ENCODE results near the gene DNAJC10. TPM values are rescaled to one million over a fixed set of nuclear protein-coding genes. Genes with fewer than 3 reads are reported as not detected.
A peak's percentile ranks its signal among the peaks of the same experiment; 100 is the strongest.

Gene DNAJC10
- polyA plus RNA-seq, 3 donors = 25.2 to 102 (median 79.4) TPM

DNA sequence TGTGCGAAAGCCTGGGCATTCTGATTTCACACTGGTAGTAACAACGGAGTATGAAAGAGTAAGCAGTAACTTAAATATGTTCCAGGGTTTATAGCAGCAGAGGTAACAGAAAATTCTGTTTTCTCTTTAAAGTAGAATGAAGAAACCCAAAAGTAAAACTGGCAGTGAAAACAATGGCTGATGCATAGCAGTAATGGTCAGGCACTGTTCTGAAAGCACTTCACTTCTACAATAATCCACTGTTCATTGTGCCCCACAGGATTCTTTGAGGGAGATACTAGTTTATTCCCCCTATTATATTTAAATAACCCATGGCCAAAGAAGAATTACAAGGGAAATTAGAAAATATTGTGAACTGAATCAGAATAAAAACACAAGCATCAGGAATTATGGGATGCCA, 9.3 kb upstream of the DNAJC10 start:
- Histone ChIP-seq H3K4me2 (replicated peaks; ENCODE audit: extremely low read depth, low read length, poor library complexity, severe bottlenecking) (no peak overlapping the region), H4K20me1 (ENCODE audit: insufficient read depth, low read length) (no peaks in the 10 kb centered on the region), H3K4me1 (ENCODE audit: control insufficient read depth in 1 of 2, insufficient read depth in 2 of 2, low read length in 2 of 2) (peaks cover 3 to 5% of the 10 kb centered on the region in 2 donors), H2AFZ (ENCODE audit: insufficient read depth, low read depth, low read length, poor library complexity, severe bottlenecking) (peak overlapping the region; percentile 4), H3K27me3 (ENCODE audit: control insufficient read depth in 2 of 2, insufficient read depth in 2 of 2, low read length in 2 of 2) (no peaks in the 10 kb centered on the region), H3K36me3 (replicated peaks in 1 of 2; ENCODE audit: control insufficient read depth in 1 of 2, insufficient read depth in 2 of 2, low read length in 2 of 2) (no peaks in the 10 kb centered on the region), H3K9ac (ENCODE audit: insufficient read depth, low read length, poor library complexity, severe bottlenecking) (no peak overlapping the region), H3K79me2 (ENCODE audit: insufficient read depth, low read length) (no peaks in the 10 kb centered on the region), H3K9me3 (replicated peaks in 1 of 2; ENCODE audit: control insufficient read depth in 1 of 2, insufficient read depth in 1 of 2, low read length in 2 of 2) (no peaks in the 10 kb centered on the region), H3K27ac (ENCODE audit: low read depth in 1 of 2, low read length in 2 of 2) (no peak overlapping the region), H3K4me3 (replicated peaks in 1 of 3; ENCODE audit: low read depth in 2 of 3, low read length in 3 of 3) (no peak overlapping the region)
- TF ChIP-seq, protein P1, sequence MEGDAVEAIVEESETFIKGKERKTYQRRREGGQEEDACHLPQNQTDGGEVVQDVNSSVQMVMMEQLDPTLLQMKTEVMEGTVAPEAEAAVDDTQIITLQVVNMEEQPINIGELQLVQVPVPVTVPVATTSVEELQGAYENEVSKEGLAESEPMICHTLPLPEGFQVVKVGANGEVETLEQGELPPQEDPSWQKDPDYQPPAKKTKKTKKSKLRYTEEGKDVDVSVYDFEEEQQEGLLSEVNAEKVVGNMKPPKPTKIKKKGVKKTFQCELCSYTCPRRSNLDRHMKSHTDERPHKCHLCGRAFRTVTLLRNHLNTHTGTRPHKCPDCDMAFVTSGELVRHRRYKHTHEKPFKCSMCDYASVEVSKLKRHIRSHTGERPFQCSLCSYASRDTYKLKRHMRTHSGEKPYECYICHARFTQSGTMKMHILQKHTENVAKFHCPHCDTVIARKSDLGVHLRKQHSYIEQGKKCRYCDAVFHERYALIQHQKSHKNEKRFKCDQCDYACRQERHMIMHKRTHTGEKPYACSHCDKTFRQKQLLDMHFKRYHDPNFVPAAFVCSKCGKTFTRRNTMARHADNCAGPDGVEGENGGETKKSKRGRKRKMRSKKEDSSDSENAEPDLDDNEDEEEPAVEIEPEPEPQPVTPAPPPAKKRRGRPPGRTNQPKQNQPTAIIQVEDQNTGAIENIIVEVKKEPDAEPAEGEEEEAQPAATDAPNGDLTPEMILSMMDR (IDR thresholded peaks at IDR 0.05) = no peak
- Mint-ChIP-seq H3K36me3 (no peaks in the 10 kb centered on the region), H3K9me3 (peaks cover 0 to 5% (median 3%) of the 10 kb centered on the region in 7 donors), H3K27ac (no peak overlapping the region), H3K4me3 (no peak overlapping the region), H3K4me1 (peaks cover 6% of the 10 kb centered on the region), H3K27me3 (ENCODE audit: low read depth in 3 of 3) (no peaks in the 10 kb centered on the region)
- WGBS (ENCODE audit: insufficient coverage) = 90% methylated on average over 2 of the region's 2 CpGs
- DNase-seq = no peak
- intact Hi-C loops (cut with micrococcal nuclease) = no loop called here

DNA sequence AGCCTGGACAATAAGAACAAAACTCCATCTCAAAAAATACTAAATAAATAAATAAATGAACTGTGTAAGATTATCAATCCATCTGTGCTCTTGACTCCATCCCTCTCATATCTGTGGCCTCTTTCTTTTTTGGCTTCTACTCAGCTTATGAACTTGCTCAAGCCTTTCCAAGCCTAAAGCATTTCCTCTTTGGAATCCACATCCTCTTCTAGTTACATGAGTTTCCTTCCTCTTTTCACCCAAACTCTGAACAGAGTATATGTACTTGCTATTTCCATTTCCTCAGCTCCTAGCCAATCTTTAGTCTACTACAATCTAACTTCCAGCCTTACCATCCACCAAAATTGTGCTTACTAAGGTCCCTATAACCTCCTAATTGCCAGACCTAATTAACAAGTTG, 2.5 kb upstream of the DNAJC10 start:
- peaks cover 0 to 2% (median 0%) of the 10 kb centered on the region in 3 donors for H3K27me3 Mint-ChIP-seq (ENCODE audit: low read depth in 3 of 3)
- H2AFZ ChIP-seq (ENCODE audit: insufficient read depth, low read depth, low read length, poor library complexity, severe bottlenecking) = no peak overlapping the region
- H3K4me3 Mint-ChIP-seq = peak overlapping the region in 1 of 2 donors; percentile 37
- no peaks in the 10 kb centered on the region for H3K27me3 ChIP-seq (ENCODE audit: control insufficient read depth in 2 of 2, insufficient read depth in 2 of 2, low read length in 2 of 2)
- H3K36me3 ChIP-seq (replicated peaks in 1 of 2; ENCODE audit: control insufficient read depth in 1 of 2, insufficient read depth in 2 of 2, low read length in 2 of 2) = peaks cover 0 to 3% of the 10 kb centered on the region in 2 donors
- H3K9me3 ChIP-seq (replicated peaks in 1 of 2; ENCODE audit: control insufficient read depth in 1 of 2, insufficient read depth in 1 of 2, low read length in 2 of 2) = no peaks in the 10 kb centered on the region
- H3K9me3 Mint-ChIP-seq = peaks cover 0 to under 1% (median 0%) of the 10 kb centered on the region in 7 donors
- peaks cover 19% of the 10 kb centered on the region for H3K79me2 ChIP-seq (ENCODE audit: insufficient read depth, low read length)
- TF ChIP-seq, protein P1 (IDR thresholded peaks at IDR 0.05) = no peak
- H3K36me3 Mint-ChIP-seq = no peaks in the 10 kb centered on the region
- H4K20me1 ChIP-seq (ENCODE audit: insufficient read depth, low read length) = no peaks in the 10 kb centered on the region
- no peak overlapping the region for H3K9ac ChIP-seq (ENCODE audit: insufficient read depth, low read length, poor library complexity, severe bottlenecking)
- intact Hi-C loops (cut with micrococcal nuclease) = loop anchor here in 1 of 2 donors (10.0 kb wide), 1 partner anchor 819 kb away; the partner anchor contains the start of gene ITPRID2
- peak overlapping the region in 5 of 7 donors; percentile 1 to 88 (median 72) for H3K27ac Mint-ChIP-seq
- H3K4me1 ChIP-seq (ENCODE audit: control insufficient read depth in 1 of 2, insufficient read depth in 2 of 2, low read length in 2 of 2) = peaks cover 46 to 54% of the 10 kb centered on the region in 2 donors
- H3K27ac ChIP-seq (ENCODE audit: low read depth in 1 of 2, low read length in 2 of 2) = peak overlapping the region in 1 of 2 donors; percentile 91
- peak overlapping the region; percentile 98 for H3K4me2 ChIP-seq (replicated peaks; ENCODE audit: extremely low read depth, low read length, poor library complexity, severe bottlenecking)
- peak overlapping the region in 1 of 3 experiments; percentile 96 for H3K4me3 ChIP-seq (replicated peaks in 1 of 3; ENCODE audit: low read depth in 2 of 3, low read length in 3 of 3)
- peak; percentile 55 to 77 (median 77) for DNase-seq
- peaks cover 1% of the 10 kb centered on the region for H3K4me1 Mint-ChIP-seq

All from CD14-positive monocyte (primary cell).